ENCODE measurements around the gene SLC35F5. TPM values are rescaled to one million over a fixed set of nuclear protein-coding genes. Genes with fewer than 3 reads are reported as not detected.

Gene SLC35F5
- total and polyA plus RNA-seq, 10 of the 15 experiments (the other 5 are each of a cell fraction or from before 2014, with no cell fraction given): 1.8 to 31.3 (median 16.5) TPM

GRCh38 chr2:113767811-113768460, 11.5 kb upstream of the SLC35F5 start:
- intact Hi-C loops (cut with micrococcal nuclease; ENCODE audit: unreplicated experiment) (no loop called here), in situ Hi-C loops (cut with MboI) (no loop called here)
- BruUV-seq (replicated peaks): no TSS peak
- H3K27me3 ChIP-seq (replicated peaks in 1 of 2; ENCODE audit: control insufficient read depth in 2 of 2, insufficient read depth in 2 of 2, low read length in 1 of 2): no peaks in the 10 kb centered on the region
- WGBS (ENCODE audit: insufficient coverage, insufficient replicate concordance, low lambda C conversion rate, missing lambda C conversion rate): 73% methylated on average over 4 of the region's 4 CpGs
- ChIA-PET RAD21 (ENCODE audit: unreplicated experiment) (no interaction called here), SMC1A (ENCODE audit: uncharacterized antibody, unreplicated experiment) (no interaction called here), CTCF (no interaction called here), POLR2A (no interaction called here)
- TF ChIP-seq SMAD1 (IDR thresholded peaks at IDR 0.05; ENCODE audit: low read depth, partially characterized antibody) (no peak), CHD4 (IDR thresholded peaks at IDR 0.05) (no peak), NRF1 (conservative IDR thresholded peaks at IDR 0.05; ENCODE audit: low read depth, low read length) (no peak), NKRF (conservative IDR thresholded peaks at IDR 0.05) (no peak), TARDBP (IDR thresholded peaks at IDR 0.05; ENCODE audit: borderline replicate concordance) (no peak), CREM (IDR thresholded peaks at IDR 0.05; ENCODE audit: low read depth) (no peak), MTA3 (IDR thresholded peaks at IDR 0.05; ENCODE audit: borderline replicate concordance, low read length) (no peak), NR2C2 (IDR thresholded peaks at IDR 0.05; ENCODE audit: borderline replicate concordance, control insufficient read depth, insufficient read length, low read depth) (no peak), FOS (IDR thresholded peaks at IDR 0.05; ENCODE audit: borderline replicate concordance, extremely low read depth, insufficient read length) (no peak), NR2F1 (conservative IDR thresholded peaks at IDR 0.05) (no peak)
- TF ChIP-seq, protein P1, sequence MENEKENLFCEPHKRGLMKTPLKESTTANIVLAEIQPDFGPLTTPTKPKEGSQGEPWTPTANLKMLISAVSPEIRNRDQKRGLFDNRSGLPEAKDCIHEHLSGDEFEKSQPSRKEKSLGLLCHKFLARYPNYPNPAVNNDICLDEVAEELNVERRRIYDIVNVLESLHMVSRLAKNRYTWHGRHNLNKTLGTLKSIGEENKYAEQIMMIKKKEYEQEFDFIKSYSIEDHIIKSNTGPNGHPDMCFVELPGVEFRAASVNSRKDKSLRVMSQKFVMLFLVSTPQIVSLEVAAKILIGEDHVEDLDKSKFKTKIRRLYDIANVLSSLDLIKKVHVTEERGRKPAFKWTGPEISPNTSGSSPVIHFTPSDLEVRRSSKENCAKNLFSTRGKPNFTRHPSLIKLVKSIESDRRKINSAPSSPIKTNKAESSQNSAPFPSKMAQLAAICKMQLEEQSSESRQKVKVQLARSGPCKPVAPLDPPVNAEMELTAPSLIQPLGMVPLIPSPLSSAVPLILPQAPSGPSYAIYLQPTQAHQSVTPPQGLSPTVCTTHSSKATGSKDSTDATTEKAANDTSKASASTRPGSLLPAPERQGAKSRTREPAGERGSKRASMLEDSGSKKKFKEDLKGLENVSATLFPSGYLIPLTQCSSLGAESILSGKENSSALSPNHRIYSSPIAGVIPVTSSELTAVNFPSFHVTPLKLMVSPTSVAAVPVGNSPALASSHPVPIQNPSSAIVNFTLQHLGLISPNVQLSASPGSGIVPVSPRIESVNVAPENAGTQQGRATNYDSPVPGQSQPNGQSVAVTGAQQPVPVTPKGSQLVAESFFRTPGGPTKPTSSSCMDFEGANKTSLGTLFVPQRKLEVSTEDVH (IDR thresholded peaks at IDR 0.05; ENCODE audit: low read depth, partially characterized antibody): no peak
- TF ChIP-seq, protein P2, sequence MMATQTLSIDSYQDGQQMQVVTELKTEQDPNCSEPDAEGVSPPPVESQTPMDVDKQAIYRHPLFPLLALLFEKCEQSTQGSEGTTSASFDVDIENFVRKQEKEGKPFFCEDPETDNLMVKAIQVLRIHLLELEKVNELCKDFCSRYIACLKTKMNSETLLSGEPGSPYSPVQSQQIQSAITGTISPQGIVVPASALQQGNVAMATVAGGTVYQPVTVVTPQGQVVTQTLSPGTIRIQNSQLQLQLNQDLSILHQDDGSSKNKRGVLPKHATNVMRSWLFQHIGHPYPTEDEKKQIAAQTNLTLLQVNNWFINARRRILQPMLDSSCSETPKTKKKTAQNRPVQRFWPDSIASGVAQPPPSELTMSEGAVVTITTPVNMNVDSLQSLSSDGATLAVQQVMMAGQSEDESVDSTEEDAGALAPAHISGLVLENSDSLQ (IDR thresholded peaks at IDR 0.05): no peak
- no peak overlapping the region for H3K4me3 ChIP-seq
- H3K9me3 ChIP-seq (replicated peaks; ENCODE audit: control insufficient read depth, insufficient read depth, low read length): no peaks in the 10 kb centered on the region; the same call in 2 of the 3 replicates
- no peak overlapping the region for H2AFZ ChIP-seq (ENCODE audit: control insufficient read depth, low read depth, low read length)
- no peaks in the 10 kb centered on the region for H4K20me1 ChIP-seq (ENCODE audit: control insufficient read depth, insufficient read depth)
- no peak overlapping the region for H3K4me2 ChIP-seq (ENCODE audit: control insufficient read depth, insufficient read depth)
- no peaks in the 10 kb centered on the region for H3K4me1 ChIP-seq (ENCODE audit: control insufficient read depth, insufficient read depth, low read length)
- H3K9ac ChIP-seq (ENCODE audit: control insufficient read depth, insufficient read depth, low read length): no peak overlapping the region
- H3K79me2 ChIP-seq (ENCODE audit: control insufficient read depth, insufficient read depth, low read length): no peaks in the 10 kb centered on the region
- DNase-seq (ENCODE audit: low read depth, low spot score): no peak
- ATAC-seq: no peak
- H3K36me3 ChIP-seq (ENCODE audit: control insufficient read depth in 2 of 2, insufficient read depth in 2 of 2, low read length in 1 of 2): no peaks in the 10 kb centered on the region
- no peak overlapping the region for H3K27ac ChIP-seq (ENCODE audit: control insufficient read depth, insufficient read depth)
- FAIRE-seq: no peak

Measured in GM12878 (cell line).